GM21381 (cell line): ENCODE results near the gene FARS2.
"Not testable (repeated sequence)": the region's sequence is repeated elsewhere in the genome, so short reads cannot be mapped to it uniquely, and the experiment has no call there.

ENCODE experiments used
- ATAC-seq: cut with Tn5 transposase; IDR thresholded peaks from one replicate; pipeline ENCODE4 v1.9.1; 2021; ENCODE audit warnings: mild to moderate bottlenecking, moderate library complexity; ENCODE audit not compliant: unreplicated experiment

The FARS2 gene

GRCh38 chr6:5656226-5656625, 394.9 kb downstream of the FARS2 start:
- no peak for ATAC-seq

- not testable (repeated sequence) for ATAC-seq
Observed at GRCh38 chr6:5656695-5657094, 395.4 kb downstream of the FARS2 start.

- no peak for ATAC-seq
Observed at GRCh38 chr6:5657684-5658430, 396.5 kb downstream of the FARS2 start.

GRCh38 chr6:5659467-5659866, 398.2 kb downstream of the FARS2 start:
- ATAC-seq = no peak

- ATAC-seq = no peak
Observed at GRCh38 chr6:5660772-5661171, 399.5 kb downstream of the FARS2 start.

- ATAC-seq = no peak
Observed at GRCh38 chr6:5662797-5663196, 401.5 kb downstream of the FARS2 start.

GRCh38 chr6:5663259-5663658, 401.9 kb downstream of the FARS2 start:
- no peak for ATAC-seq

- ATAC-seq = no peak
Observed at GRCh38 chr6:5663739-5664138, 402.4 kb downstream of the FARS2 start.

- ATAC-seq = no peak
Observed at GRCh38 chr6:5664149-5664548, 402.8 kb downstream of the FARS2 start.

- ATAC-seq = no peak
Observed at GRCh38 chr6:5665173-5665572, 403.9 kb downstream of the FARS2 start.

- ATAC-seq = no peak
Observed at GRCh38 chr6:5665667-5666066, 404.4 kb downstream of the FARS2 start.

- no peak for ATAC-seq
Observed at GRCh38 chr6:5666695-5667094, 405.4 kb downstream of the FARS2 start.

- no peak for ATAC-seq
Observed at GRCh38 chr6:5667737-5668136, 406.4 kb downstream of the FARS2 start.

- no peak for ATAC-seq
Observed at GRCh38 chr6:5670381-5670780, 409.1 kb downstream of the FARS2 start.

- no peak for ATAC-seq
Observed at GRCh38 chr6:5670811-5671561, 409.7 kb downstream of the FARS2 start.

- no peak for ATAC-seq
Observed at GRCh38 chr6:5671601-5672559, 410.6 kb downstream of the FARS2 start.

- ATAC-seq = no peak
Observed at GRCh38 chr6:5672581-5673011, 411.3 kb downstream of the FARS2 start.

GRCh38 chr6:5673019-5673790, 411.9 kb downstream of the FARS2 start:
- ATAC-seq = no peak

- no peak for ATAC-seq
Observed at GRCh38 chr6:5674141-5674540, 412.8 kb downstream of the FARS2 start.

- ATAC-seq = no peak
Observed at GRCh38 chr6:5674721-5675120, 413.4 kb downstream of the FARS2 start.
